ENCODE results near the gene TIMP2.
"Not testable (repeated sequence)": the region's sequence is repeated elsewhere in the genome, so short reads cannot be mapped to it uniquely, and the experiment has no call there.

The TIMP2 gene

GRCh38 chr17:78925234-78925633 is at the start of gene TIMP2:
Gene TIMP2 (minus strand): TSS chr17:78925387. CDS start chr17:78925088, 299 bp downstream.
- peak; percentile 88 for DNase-seq

- DNase-seq = no peak
Observed at GRCh38 chr17:78973792-78974520, 48.8 kb upstream of the TIMP2 start.

- no peak for DNase-seq
Observed at GRCh38 chr17:78973196-78973595, 48.0 kb upstream of the TIMP2 start.

GRCh38 chr17:78972507-78973105 is 47.4 kb upstream of the TIMP2 start:
- no peak for DNase-seq

GRCh38 chr17:78971756-78972506 is 46.7 kb upstream of the TIMP2 start:
- no peak for DNase-seq

GRCh38 chr17:78970834-78971755 is 45.9 kb upstream of the TIMP2 start:
- peak; percentile 74 for DNase-seq

- no peak for DNase-seq
Observed at GRCh38 chr17:78969865-78970264, 44.7 kb upstream of the TIMP2 start.

- DNase-seq = no peak
Observed at GRCh38 chr17:78967782-78968362, 42.7 kb upstream of the TIMP2 start.

GRCh38 chr17:78966910-78967600 is 41.9 kb upstream of the TIMP2 start:
- DNase-seq = no peak

GRCh38 chr17:78966123-78966813 is 41.1 kb upstream of the TIMP2 start:
- DNase-seq = no peak

- DNase-seq = no peak
Observed at GRCh38 chr17:78965491-78965924, 40.3 kb upstream of the TIMP2 start.

- DNase-seq = no peak
Observed at GRCh38 chr17:78963378-78963777, 38.2 kb upstream of the TIMP2 start.

- DNase-seq = not testable (repeated sequence)
Observed at GRCh38 chr17:78962984-78963348, 37.8 kb upstream of the TIMP2 start.

- no peak for DNase-seq
Observed at GRCh38 chr17:78962345-78962983, 37.3 kb upstream of the TIMP2 start.

GRCh38 chr17:78961571-78961970 is 36.4 kb upstream of the TIMP2 start:
- no peak for DNase-seq

- DNase-seq = no peak
Observed at GRCh38 chr17:78960928-78961327, 35.7 kb upstream of the TIMP2 start.

GRCh38 chr17:78959803-78960202 is 34.6 kb upstream of the TIMP2 start:
- DNase-seq = no peak

- no peak for DNase-seq
Observed at GRCh38 chr17:78958641-78959127, 33.5 kb upstream of the TIMP2 start.

GRCh38 chr17:78957128-78957527 is 31.9 kb upstream of the TIMP2 start:
- no peak for DNase-seq

- DNase-seq = no peak
Observed at GRCh38 chr17:78956254-78956653, 31.1 kb upstream of the TIMP2 start.
